ENCODE data around the gene SLC16A13.

Gene SLC16A13

GRCh38 chr17:7011942-7012254 is 23.9 kb upstream of the SLC16A13 start:
- DNase-seq (ENCODE audit: low read depth in 3 of 3) = no peak

- peak; percentile 93 to 97 (median 94) for DNase-seq (ENCODE audit: low read depth in 3 of 3)
These were observed 21.4 kb upstream of the SLC16A13 start for GRCh38 chr17:7014261-7014994.

GRCh38 chr17:7014995-7015958 is 20.5 kb upstream of the SLC16A13 start:
- DNase-seq (ENCODE audit: low read depth in 3 of 3) = peak; percentile 54 to 60 (median 56)

GRCh38 chr17:7016418-7016817 is 19.4 kb upstream of the SLC16A13 start:
- DNase-seq (ENCODE audit: low read depth in 3 of 3) = no peak

- DNase-seq (ENCODE audit: low read depth in 3 of 3) = no peak
These were observed 18.7 kb upstream of the SLC16A13 start for GRCh38 chr17:7016886-7017826.

- DNase-seq (ENCODE audit: low read depth in 3 of 3) = no peak
These were observed 18.0 kb upstream of the SLC16A13 start for GRCh38 chr17:7017827-7018200.

- DNase-seq (ENCODE audit: low read depth in 3 of 3) = no peak
These were observed 17.4 kb upstream of the SLC16A13 start for GRCh38 chr17:7018331-7018964.

GRCh38 chr17:7019367-7019766 is 16.4 kb upstream of the SLC16A13 start:
- DNase-seq (ENCODE audit: low read depth in 3 of 3) = no peak

GRCh38 chr17:7019839-7020519 is 15.8 kb upstream of the SLC16A13 start:
- DNase-seq (ENCODE audit: low read depth in 3 of 3) = no peak

GRCh38 chr17:7020894-7021664 is 14.7 kb upstream of the SLC16A13 start:
- no peak for DNase-seq (ENCODE audit: low read depth in 3 of 3)

- DNase-seq (ENCODE audit: low read depth in 3 of 3) = peak in 2 of 3 donors; percentile 62 to 76
These were observed 13.6 kb upstream of the SLC16A13 start for GRCh38 chr17:7021993-7022778.

- no peak for DNase-seq (ENCODE audit: low read depth in 3 of 3)
These were observed 12.8 kb upstream of the SLC16A13 start, which contains the start of gene BCL6B for GRCh38 chr17:7022781-7023571. TSS of gene BCL6B (plus strand) at chr17:7023050. CDS start at chr17:7023672, 622 bp downstream.

GRCh38 chr17:7023576-7024401 is 12.0 kb upstream of the SLC16A13 start:
- peak; percentile 91 to 95 (median 93) for DNase-seq (ENCODE audit: low read depth in 3 of 3)

- no peak for DNase-seq (ENCODE audit: low read depth in 3 of 3)
These were observed 11.4 kb upstream of the SLC16A13 start for GRCh38 chr17:7024402-7024785.

GRCh38 chr17:7025245-7025644 is 10.6 kb upstream of the SLC16A13 start:
- DNase-seq (ENCODE audit: low read depth in 3 of 3) = no peak

GRCh38 chr17:7026471-7027115 is 9.2 kb upstream of the SLC16A13 start:
- no peak for DNase-seq (ENCODE audit: low read depth in 3 of 3)

GRCh38 chr17:7027335-7027734 is 8.5 kb upstream of the SLC16A13 start:
- DNase-seq (ENCODE audit: low read depth in 3 of 3) = no peak

All from stimulated activated CD4-positive, alpha-beta T cell treated with anti-CD3 and anti-CD28 coated beads, TNF-alpha, amount 100 ng/mL, for 48 hours (primary cell).